ENCODE measurements around the gene FAAP100.

GRCh38 chr17:81593105-81593871 is 41.1 kb upstream of the FAAP100 start:
- TF ChIP-seq MYC (IDR thresholded peaks at IDR 0.05; ENCODE audit: low read depth, low read length): no peak
- no peak for TF ChIP-seq MAX (IDR thresholded peaks at IDR 0.05; ENCODE audit: low read depth, low read length)
- no peak for TF ChIP-seq CTCF (IDR thresholded peaks at IDR 0.05; ENCODE audit: low read depth, low read length)

All from NB4 (cell line).